Omental fat pad (tissue), 4 donors: ENCODE data around the gene TGFBR3. TPM values are rescaled to one million over a fixed set of nuclear protein-coding genes. Genes with fewer than 3 reads are reported as not detected.

Experiments
- ATAC-seq: fragments of 150-250 bp; one replicate; pipeline ENCODE4 v1.9.1; 2016; ENCODE audit warnings: mild to moderate bottlenecking, moderate library complexity; ENCODE audit not compliant: low FRiP score
- DNase-seq: peaks from one replicate; pipeline ENCODE4 v3.0.0-alpha.2; 2019; ENCODE audit warnings: low spot score
- total RNA-seq, 4 donors: library from RNA; depleted of rRNA; stranded (reverse); fragments of >200 nt; gene quantifications; one replicate each; pipeline ENCODE4 v1.1.0, GENCODE V29; 2016
- TF ChIP-seq, protein P1 (sequence below), 3 donors: fragments of 450-650 bp; IDR thresholded peaks; one replicate each; pipeline ENCODE4 v1.5.1; 2016 to 2017; ENCODE audit warnings: antibody characterized with exemption in 3 of 3, mild to moderate bottlenecking in 3 of 3, moderate library complexity in 2 of 3

Gene TGFBR3
- total RNA-seq, 4 donors from 2014 or later = 104 to 267 (median 196) TPM

DNA sequence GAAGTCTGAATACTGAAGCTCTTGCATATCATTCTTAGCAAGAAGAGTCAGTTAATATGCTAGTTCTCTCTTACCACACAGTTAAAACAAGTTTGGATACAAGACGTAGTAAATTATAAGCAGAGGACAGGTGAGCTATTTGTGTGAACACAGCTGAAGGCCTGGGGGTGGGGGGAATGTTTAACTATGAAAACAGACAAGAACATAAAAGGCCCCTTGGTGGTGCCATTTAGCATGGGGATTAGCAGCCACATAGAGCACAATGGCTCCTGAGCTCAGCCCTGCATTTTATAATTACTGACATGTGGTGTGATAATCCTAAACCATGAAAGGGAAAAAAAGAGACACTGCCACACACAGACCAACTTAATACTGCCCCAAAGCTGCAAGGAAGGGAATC, 94.8 kb downstream of the TGFBR3 start:
- TF ChIP-seq, protein P1, sequence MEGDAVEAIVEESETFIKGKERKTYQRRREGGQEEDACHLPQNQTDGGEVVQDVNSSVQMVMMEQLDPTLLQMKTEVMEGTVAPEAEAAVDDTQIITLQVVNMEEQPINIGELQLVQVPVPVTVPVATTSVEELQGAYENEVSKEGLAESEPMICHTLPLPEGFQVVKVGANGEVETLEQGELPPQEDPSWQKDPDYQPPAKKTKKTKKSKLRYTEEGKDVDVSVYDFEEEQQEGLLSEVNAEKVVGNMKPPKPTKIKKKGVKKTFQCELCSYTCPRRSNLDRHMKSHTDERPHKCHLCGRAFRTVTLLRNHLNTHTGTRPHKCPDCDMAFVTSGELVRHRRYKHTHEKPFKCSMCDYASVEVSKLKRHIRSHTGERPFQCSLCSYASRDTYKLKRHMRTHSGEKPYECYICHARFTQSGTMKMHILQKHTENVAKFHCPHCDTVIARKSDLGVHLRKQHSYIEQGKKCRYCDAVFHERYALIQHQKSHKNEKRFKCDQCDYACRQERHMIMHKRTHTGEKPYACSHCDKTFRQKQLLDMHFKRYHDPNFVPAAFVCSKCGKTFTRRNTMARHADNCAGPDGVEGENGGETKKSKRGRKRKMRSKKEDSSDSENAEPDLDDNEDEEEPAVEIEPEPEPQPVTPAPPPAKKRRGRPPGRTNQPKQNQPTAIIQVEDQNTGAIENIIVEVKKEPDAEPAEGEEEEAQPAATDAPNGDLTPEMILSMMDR (IDR thresholded peaks at IDR 0.05) = no peak
- DNase-seq (no peak), ATAC-seq (no peak)

DNA sequence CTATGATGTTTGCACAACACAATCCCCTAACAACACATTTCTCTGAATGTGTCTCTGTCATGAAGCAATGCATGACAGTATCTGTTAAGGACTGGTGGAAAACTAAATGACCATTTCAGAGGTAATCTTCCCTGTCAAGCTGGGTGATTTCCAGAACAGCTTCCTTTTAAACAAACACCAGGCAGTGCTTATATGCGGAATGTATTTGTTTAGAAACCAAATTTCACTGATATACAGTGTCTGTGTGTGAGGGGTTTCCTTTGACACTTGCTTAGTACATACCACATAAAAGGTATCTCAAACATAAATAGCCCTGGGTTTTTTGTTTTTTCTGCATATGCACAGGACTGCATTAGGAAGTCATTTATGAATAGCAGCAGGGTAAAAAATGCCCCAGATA, 95.6 kb downstream of the TGFBR3 start:
- no peak for ATAC-seq
- TF ChIP-seq, protein P1 (IDR thresholded peaks at IDR 0.05) = no peak
- DNase-seq = no peak

DNA sequence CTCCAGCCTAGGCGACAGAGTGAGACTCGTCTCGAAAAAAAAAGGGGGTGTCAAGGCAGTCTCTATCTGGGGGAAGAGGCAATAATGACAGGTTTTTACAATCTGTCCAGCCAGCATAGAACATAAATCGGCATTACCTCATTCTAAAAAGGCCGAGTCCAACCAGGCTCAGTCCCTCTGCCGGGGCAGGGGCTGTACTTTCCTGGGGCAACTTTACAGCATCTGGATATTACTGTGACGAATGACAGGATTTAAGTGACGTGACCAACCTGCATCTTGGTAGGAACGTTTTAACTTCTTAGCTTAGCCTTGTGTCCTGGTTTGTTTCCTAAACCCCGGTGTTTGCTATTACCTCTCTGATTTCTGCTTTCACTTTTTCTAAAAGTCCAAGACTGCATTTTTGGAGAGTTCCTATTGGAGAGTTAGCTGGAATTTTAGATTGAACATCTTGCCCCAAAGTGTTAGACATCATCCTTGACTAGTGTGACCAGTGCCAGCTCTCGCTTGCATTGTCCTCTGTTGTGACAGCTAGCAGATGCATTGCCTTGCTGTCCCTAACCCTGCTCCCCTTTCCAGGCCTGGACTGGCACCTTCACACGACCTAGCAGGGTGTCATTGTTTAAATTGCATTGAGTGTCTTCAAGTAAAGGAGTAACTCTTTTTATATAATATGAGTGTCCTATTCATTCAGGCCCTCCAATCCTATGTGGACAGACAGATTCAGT, 96.5 kb downstream of the TGFBR3 start:
- DNase-seq (no peak), ATAC-seq (no peak)
- TF ChIP-seq, protein P1 (IDR thresholded peaks at IDR 0.05) = no peak

DNA sequence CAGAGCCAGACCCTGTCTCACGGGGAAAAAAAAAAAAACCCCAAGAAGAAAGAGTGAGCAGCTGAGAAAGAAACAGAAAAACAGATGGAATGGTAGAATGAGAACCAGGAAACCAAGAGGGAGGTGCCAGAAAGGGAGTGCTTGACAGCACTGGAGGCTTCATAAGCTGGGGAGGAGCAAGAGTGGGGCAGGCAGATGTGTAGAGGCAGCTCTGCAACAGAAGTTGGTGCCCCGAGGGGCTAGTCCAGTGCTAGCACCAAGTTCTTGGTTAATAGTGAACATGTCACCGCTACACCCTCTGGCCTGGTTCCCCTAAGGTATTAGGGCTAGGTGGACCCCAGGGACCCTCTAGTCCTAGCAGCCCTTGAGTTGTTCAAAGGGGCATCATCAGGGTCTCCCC, 98.0 kb downstream of the TGFBR3 start:
- no peak for DNase-seq
- ATAC-seq = no peak

DNA sequence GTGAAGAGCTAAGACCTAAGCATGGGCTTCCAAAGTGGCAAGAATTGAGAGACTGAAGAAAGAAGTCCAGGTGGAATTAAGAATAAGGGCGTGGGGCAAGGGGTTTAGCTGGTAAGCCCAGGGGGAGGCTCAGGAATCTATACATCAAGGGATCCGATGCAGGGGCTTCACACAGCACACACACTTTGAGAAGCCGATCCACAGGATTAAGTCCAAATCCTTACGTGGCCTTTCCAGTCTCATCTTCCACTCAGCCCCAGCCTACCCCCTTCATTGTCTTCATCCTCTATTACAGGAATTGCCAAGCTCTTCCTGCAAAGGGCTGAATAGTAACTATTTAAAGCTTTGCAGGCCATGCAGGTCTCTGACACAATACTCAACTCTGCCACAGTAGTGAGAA, 101.3 kb downstream of the TGFBR3 start:
- no peak for ATAC-seq
- TF ChIP-seq, protein P1 (IDR thresholded peaks at IDR 0.05) = no peak
- DNase-seq = no peak

More for the DNA sequence above, 98.0 kb downstream of the TGFBR3 start:
- TF ChIP-seq, protein P1 (IDR thresholded peaks at IDR 0.05) = no peak

DNA sequence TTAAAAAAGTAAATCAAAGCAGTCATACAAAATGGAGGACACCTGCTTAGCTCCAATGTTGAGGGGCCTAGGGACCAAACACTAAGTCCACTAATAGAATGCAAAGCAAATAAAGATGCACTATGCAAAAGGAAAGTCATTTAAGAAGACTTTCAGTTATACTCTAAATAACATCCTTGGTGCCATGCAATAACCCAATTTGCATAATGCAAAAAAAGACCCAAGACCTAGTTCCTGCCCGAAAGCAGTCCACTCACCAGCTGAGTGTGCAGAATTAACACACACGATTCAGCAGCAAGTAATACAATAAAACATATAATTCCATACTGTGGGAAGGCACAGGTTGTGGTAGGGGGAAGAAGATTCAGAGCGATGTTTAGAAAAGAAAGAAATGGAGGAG, 101.8 kb downstream of the TGFBR3 start:
- ATAC-seq = no peak
- TF ChIP-seq, protein P1 (IDR thresholded peaks at IDR 0.05) = no peak
- no peak for DNase-seq
